GM08714 (cell line): Measurements from ENCODE around the gene CCDC150.

ENCODE experiments used
- H3K4me3 ChIP-seq: fragments of 200-500 bp; sonication (Bioruptor generic); 2 replicates; pipeline ENCODE4 v1.5.1; 2014; ENCODE audit warnings: mild to moderate bottlenecking, low read length, inconsistent platforms
- ZNF274 ChIP-seq: IDR thresholded peaks from 2 replicates; pipeline ENCODE4 v1.6.1; 2012; ENCODE audit warnings: mild to moderate bottlenecking, low read depth, low read length

The CCDC150 gene

DNA sequence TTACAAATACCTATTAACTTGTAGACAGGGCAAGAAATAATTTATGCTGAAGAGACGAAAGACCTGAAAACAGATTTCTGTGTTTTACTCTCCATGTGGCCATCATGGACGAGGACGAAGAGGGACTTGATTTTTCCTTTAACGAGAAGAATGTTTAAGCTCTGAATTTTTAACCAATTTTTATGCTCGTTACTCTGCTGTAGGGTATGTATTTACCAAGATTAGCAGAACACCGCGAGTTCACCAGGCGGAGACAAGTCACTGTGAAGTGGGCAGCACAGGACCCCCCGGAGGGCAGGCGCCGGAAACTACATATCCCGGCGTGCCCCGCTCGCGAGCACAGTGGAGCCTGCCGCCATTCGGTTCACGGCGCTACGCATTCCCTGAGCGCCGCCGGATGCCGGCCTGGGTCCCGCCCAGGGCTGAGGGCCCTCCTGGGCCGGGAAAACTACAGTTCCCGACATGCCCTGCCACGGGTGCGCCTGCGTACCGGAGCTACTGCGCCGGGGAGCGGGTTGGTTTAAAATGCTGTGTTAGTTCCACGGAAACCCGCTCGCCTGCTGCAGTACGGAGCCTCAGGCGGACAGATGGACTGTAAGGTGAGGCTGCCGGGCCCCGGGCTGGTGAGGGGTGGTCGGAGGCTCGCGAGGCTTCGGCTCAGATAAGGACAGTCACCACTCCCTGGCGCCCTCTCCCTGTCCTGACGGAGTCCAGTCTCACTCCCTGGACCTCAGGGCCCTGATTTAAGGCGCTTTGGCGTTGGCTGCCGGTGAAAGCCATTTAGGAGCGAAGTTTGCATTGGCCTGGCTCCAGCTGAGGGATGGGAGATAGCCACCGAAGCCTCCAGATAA lies at the start of gene CCDC150:
Gene CCDC150, plus strand, starts transcription at position 536 of the 851 bp plus-strand sequence. Its CDS starts 52 bp downstream, at position 588.
- TF ChIP-seq ZNF274: no peak
- peak within 1 kb of the TSS; percentile 65 for H3K4me3 ChIP-seq

DNA sequence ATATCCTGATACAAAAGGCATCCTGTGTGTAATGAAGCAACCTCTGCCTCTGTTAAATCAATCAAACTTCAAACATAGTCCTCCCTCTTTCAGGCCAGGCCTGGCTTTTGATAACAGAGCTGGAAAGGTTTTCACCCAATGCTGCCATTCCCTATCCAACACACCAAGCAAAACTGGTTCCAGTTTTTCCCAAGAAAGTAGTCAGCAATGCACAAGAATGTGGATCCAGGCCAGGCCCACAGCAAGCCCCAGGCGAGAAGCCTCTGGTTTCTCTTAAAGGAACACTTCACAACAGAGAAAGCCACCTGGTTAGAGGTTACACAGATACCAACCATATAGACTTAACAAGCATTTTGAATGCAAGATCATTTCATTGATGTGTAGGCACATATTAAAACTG lies 49.2 kb upstream of the CCDC150 start:
- H3K4me3 ChIP-seq: no peak overlapping the region
- TF ChIP-seq ZNF274: no peak

DNA sequence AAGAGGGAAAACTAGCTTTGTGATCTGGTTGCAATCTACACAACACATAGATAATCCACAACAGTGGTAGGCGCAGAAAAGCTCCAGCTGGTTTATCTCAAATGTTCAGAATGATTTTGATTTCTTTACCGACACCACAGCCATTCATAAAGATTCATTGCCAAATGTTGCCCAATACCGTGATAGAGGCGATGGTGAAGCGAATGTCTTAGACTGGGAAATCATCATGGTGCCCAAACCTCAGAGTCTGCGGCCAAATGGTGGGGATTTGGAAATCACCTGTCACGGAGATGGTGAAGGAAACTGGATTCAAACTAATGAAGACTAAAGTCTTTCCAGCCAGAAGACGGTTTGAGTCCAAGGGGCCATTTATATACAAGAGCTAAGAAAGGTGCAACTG lies 48.5 kb upstream of the CCDC150 start:
- no peak for TF ChIP-seq ZNF274
- no peak overlapping the region for H3K4me3 ChIP-seq

DNA sequence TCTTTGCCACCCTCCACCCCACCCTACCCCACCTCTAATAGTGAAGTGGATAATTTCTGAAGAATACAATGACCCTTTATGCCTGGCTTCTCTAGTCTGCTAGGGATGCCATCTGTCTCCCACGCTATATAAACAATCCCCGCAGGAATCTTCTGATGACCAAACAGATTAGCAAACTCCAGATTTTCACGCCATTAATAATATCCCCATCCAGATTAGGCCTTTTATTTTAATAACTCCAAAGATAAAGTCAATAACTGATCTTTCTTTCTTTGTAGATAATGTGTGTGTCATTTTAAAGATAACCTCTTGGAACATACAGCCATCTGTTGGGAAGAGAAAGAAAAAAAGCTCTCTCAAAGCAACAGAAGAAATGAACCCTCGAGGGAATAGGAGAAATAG lies 47.9 kb upstream of the CCDC150 start:
- no peak overlapping the region for H3K4me3 ChIP-seq
- no peak for TF ChIP-seq ZNF274

DNA sequence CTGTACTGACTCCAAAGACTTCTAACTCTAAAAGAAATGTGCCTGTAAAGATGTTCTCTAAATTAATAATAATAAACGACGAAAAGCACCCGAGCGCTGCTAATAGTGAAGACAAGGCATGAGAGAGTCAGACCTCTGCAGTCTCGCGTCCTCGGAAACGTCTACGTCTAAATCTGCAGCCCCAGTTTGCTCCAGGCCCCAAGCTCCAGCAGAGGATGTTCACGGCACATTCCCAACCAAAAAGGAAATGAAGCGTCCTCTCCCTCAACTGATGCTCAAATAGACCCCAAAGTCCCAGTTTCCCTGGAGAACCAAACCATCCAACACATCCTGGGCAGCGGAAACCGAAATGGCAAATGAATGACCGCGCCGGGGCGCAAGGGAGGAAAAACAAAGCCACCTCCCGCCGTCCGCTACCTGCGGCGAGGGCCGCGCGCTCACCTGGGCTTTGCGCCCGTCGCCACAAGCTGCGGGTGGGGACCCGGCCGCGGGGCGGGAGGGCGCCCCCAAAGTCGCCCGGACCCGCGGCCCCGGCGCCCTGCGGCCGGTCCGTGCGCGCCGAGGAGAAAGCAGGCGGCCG lies 47.1 kb upstream of the CCDC150 start:
- no peak for TF ChIP-seq ZNF274
- H3K4me3 ChIP-seq: peak overlapping the region; percentile 48; the same call in 1 of the 2 replicates

DNA sequence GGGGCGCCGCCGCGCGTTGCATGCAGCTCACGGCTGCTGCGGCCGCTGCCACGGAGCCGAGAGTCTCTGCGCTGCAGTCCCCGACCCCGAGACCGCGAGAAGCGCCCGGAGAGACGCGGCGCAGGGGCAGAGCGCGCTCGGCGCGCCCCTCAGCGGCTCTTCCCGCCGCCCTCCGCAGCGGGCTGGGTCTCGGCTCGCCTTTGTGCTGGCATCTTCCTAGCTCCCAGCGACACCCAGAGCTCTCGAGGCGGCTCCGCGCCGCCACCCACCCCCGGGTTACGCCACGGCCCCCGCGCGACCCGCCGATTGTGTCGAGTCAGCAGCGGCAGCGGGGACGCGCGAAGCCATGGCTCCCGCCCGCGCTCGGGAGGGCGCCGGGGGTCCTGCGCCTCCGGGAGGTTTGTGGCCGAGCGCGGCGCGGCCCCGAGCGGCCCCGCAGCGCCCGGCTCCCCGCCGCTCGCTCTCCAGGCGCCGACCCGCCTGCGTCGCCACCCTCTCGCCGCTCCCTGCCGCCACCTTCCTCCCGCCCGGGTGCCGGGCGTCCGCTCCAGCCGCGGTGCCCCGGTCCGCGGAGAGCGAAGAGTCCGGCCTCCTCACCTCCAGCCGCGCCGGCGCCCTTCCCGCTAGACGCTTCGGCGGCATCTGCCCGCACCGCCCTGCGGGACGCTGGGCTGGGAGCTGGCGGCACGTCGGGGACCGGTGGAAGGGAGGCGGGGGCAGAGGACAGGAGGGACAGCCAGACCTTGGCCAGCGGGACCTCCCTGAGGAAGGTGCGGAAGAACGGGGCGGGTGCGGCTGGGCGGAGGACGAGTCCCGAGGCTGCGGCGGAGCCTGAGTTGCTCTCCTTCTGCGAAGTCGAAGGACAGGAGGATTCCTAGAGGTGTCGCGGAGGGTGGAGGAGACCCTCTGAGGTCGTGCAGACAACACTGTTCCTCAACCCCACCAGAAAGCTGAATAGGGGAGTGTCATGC lies 46.3 kb upstream of the CCDC150 start, which contains the start of gene HECW2:
Gene HECW2, minus strand, starts transcription at position 644 of the 971 bp plus-strand sequence.
- no peak for TF ChIP-seq ZNF274
- peak within 1 kb of the TSS; percentile 48; the same call in 1 of the 2 replicates for H3K4me3 ChIP-seq

DNA sequence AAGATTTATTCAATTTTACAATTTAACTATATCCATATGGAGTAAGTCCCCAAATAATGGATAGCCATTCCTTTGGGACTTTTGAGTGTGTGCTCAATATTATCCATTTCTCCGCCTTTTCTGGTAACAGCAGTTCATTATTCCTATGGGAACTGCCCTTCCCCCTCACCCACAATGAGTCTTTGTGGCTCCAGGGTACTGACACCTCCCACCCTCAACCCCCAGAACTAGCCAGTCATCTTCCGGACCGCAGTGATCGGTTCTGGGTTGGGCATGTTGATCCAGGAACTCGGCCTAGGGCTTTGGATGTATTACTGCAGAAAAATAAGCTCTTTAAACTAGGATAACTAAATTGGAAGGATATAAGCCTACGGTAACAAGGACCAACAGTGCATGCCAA lies 45.4 kb upstream of the CCDC150 start:
- TF ChIP-seq ZNF274: no peak
- H3K4me3 ChIP-seq: no peak overlapping the region

DNA sequence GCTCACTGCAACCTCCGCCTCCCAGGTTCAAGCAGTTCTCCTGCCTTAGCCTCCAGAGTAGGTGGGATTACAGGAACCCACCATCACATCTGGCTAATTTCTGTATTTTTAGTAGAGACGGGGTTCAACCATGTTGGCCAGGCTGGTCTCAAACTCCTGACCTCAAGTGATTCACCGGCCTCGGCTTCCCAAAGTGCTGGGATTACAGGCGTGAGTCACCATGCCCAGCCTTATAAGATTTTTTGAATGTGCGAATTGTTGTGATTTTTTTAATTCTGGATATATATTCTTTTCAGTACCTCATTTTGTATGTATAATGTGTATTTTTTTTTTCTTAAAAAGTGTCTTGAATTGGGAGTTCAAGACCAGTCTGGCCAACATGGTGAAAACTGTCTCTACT lies 42.0 kb upstream of the CCDC150 start:
- H3K4me3 ChIP-seq: no peak overlapping the region
- TF ChIP-seq ZNF274: no peak

DNA sequence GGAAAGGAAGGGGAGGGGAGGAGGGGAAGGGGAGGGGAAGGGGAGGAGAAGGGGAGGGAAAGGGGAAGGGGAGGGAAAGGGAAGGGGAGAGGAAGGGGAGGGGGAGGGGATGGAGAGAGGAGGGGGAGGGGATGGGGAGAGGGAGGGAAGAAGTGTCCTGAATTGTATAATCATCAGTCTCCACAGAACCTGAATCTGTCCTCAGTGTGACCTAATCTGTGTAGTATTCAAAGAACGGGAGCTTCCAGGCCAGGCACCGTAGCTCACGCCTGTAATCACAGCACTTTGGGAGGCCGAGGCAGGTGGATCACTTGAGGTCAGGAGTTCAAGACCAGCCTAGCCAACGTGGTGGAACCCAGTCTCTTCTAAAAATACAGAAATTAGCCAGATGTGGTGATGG lies 41.1 kb upstream of the CCDC150 start:
- TF ChIP-seq ZNF274: no peak
- H3K4me3 ChIP-seq: no peak overlapping the region

DNA sequence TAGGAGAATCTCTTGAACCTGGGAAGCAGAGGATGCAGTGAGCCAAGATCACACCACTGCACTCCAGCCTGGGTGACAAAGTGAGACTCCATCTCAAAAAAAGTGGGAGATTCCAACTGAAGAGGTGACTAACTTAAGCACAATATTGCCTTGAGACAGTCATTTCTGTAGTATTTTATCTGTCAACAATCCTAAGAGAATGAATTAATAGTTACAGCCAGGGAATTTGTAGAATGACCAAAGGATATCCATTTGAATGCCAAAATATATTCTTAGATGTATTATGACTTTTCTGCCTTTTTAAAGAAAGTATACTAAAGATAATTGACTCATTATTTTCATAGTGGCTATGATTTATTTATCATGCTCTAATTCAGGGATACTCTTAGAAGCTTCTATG lies 40.7 kb upstream of the CCDC150 start:
- no peak overlapping the region for H3K4me3 ChIP-seq
- TF ChIP-seq ZNF274: no peak

DNA sequence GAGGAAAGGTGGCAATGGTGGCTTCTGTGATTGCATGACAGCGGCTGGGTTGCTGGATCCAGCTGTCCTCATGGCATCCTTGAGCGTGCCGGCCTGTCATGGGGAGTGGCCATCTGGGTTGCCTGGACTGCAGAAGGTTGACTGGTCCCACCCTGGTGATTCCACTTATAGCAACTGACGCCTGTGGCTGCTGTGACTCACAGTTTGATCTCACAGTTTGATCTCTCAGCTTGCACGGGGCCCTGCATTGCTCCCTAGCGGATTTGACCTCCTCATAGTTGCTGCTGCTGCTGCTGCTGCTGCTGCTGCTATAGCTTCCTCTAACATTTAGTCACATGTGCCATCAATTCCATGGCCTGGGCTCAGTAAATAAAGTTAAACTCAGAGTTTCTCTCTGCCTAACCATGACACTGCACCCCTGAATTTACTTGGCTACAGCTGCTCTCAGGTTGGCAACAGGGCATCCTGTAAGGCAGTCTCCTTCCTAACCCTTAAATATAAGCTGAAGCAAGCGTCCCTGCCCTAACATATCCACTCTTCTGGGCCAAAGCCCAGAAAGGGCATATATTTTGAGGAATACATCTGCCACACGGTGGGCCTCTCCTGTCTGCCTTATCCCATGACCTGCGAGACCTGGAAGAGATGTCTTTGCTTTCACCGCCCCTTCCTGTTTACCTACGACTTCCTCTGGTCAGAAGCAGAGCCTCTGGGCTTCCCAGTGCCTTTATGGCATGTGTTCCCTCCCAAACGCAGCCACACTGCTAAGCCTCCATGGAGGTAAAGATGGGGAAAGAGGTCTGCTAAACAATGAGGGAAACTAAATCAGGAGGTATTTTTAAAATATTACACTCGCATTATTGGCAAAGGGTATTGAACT lies 37.8 kb upstream of the CCDC150 start:
- TF ChIP-seq ZNF274: no peak
- no peak overlapping the region for H3K4me3 ChIP-seq

DNA sequence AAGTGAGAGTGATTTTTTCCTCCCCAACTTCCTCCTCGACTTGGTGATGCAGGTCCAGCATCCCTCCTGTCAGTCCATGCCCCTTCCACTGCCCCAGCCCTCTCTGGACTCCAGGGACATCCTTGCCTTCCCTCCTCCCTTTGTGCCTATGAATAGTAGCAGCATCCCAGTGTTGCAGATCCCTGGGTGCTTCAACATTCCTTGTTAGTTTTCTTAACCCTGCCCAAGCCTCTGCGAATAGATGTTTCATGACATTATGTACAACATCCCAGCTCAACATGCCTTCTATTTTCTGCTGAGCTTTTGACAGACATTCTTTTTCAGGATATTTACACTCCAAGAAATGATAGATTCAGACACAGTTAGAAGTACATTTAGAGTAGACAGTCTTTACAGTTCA lies 35.3 kb upstream of the CCDC150 start:
- H3K4me3 ChIP-seq: no peak overlapping the region
- TF ChIP-seq ZNF274: no peak

DNA sequence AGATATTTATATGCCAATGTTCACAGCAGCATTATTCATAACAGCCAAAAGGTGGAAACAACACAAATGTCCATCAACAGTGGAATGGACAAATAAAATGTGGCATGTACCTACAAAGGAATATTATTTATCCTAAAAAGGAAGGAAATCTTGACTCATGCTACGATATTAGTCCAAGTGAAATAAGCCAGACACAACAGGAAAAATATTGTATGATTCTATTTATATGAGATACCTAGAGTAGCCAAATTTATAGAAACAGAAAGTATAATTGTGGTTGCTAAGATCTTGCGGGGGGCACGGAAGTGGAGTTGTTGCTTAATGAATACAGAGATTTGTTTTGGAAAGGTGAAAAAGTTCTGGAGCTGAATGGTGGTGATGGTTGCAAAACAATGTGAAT lies 33.0 kb upstream of the CCDC150 start:
- H3K4me3 ChIP-seq: no peak overlapping the region
- no peak for TF ChIP-seq ZNF274
